Measurements from ENCODE around the gene C22orf23.

C22orf23 gene

DNA sequence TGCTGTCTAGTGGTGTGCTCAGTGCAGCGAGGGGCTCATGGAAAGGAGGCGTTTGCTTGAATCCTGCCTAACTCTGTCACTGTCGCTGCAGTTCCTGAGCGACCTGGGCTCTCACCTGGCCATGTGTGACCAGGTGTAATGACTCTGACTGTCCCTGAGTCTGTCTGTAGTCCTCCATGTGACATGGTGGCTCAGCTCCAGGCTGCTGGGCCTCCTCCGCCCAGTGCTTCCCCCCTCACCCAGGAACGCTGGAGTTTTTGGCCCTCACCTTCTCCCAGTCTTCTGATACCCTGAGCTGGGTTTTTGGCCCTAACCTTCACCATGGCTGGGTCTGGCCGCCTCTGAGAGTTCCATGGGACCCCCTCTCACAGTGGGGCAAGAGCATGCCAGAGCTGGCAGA, 27.0 kb downstream of the C22orf23 start:
- H3K36me3 ChIP-seq (ENCODE audit: control insufficient read depth in 1 of 2, insufficient read depth in 2 of 2, low read length in 2 of 2), result peaks cover 19 to 52% of the 10 kb centered on the region in 2 donors
- H3K27me3 ChIP-seq (ENCODE audit: control insufficient read depth in 1 of 2, insufficient read depth in 2 of 2, low read length in 2 of 2), result no peaks in the 10 kb centered on the region
- H3K4me1 ChIP-seq (ENCODE audit: control insufficient read depth in 1 of 2, insufficient read depth in 2 of 2, low read length in 2 of 2), result peaks cover 19 to 20% of the 10 kb centered on the region in 2 donors
- H3K4me3 ChIP-seq (ENCODE audit: low read depth in 1 of 2, low read length in 2 of 2), result no peak overlapping the region
- no peak overlapping the region for H3K27ac ChIP-seq (ENCODE audit: low read depth, low read length)
- no peaks in the 10 kb centered on the region for H3K9me3 ChIP-seq (ENCODE audit: control insufficient read depth in 1 of 2, low read length in 2 of 2)
- no peak overlapping the region for H3K9ac ChIP-seq (ENCODE audit: low read depth in 1 of 2, low read length in 2 of 2)

GRCh38 chr22:37925767-37926166, 27.6 kb downstream of the C22orf23 start:
- peaks cover 19 to 20% of the 10 kb centered on the region in 2 donors for H3K4me1 ChIP-seq (ENCODE audit: control insufficient read depth in 1 of 2, insufficient read depth in 2 of 2, low read length in 2 of 2)
- H3K9ac ChIP-seq (ENCODE audit: low read depth in 1 of 2, low read length in 2 of 2), result no peak overlapping the region
- no peak overlapping the region for H3K4me3 ChIP-seq (ENCODE audit: low read depth in 1 of 2, low read length in 2 of 2)
- no peaks in the 10 kb centered on the region for H3K9me3 ChIP-seq (ENCODE audit: control insufficient read depth in 1 of 2, low read length in 2 of 2)
- no peak overlapping the region for H3K27ac ChIP-seq (ENCODE audit: low read depth, low read length)
- H3K36me3 ChIP-seq (ENCODE audit: control insufficient read depth in 1 of 2, insufficient read depth in 2 of 2, low read length in 2 of 2), result peaks cover 19 to 48% of the 10 kb centered on the region in 2 donors
- H3K27me3 ChIP-seq (ENCODE audit: control insufficient read depth in 1 of 2, insufficient read depth in 2 of 2, low read length in 2 of 2), result no peaks in the 10 kb centered on the region

DNA sequence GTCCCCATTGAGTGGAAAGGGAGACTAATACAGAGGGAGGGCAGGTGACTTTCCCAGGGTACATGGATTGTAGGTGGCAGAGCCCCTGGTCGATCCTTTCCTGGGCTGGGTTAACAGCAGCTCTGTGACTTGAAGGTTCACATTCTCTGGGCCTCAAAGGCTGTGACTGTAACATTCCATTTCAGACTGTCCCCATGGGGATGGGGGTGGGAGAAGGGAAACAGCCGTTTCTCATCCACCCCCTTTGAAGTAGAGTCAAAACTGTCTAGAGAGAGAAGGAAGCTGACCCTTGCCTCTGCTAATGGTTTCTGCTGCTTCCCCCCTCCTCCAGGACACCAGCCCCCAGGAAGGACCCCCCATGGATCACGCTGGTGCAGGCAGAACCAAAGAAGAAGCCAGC, 28.1 kb downstream of the C22orf23 start:
- Histone ChIP-seq H3K36me3 (ENCODE audit: control insufficient read depth in 1 of 2, insufficient read depth in 2 of 2, low read length in 2 of 2) (peaks cover 19 to 48% of the 10 kb centered on the region in 2 donors), H3K4me1 (ENCODE audit: control insufficient read depth in 1 of 2, insufficient read depth in 2 of 2, low read length in 2 of 2) (peaks cover 19 to 20% of the 10 kb centered on the region in 2 donors), H3K27me3 (ENCODE audit: control insufficient read depth in 1 of 2, insufficient read depth in 2 of 2, low read length in 2 of 2) (no peaks in the 10 kb centered on the region), H3K9me3 (ENCODE audit: control insufficient read depth in 1 of 2, low read length in 2 of 2) (no peaks in the 10 kb centered on the region), H3K27ac (ENCODE audit: low read depth, low read length) (no peak overlapping the region), H3K4me3 (ENCODE audit: low read depth in 1 of 2, low read length in 2 of 2) (no peak overlapping the region), H3K9ac (ENCODE audit: low read depth in 1 of 2, low read length in 2 of 2) (no peak overlapping the region)

- Histone ChIP-seq H3K9me3 (ENCODE audit: control insufficient read depth in 1 of 2, low read length in 2 of 2) (no peaks in the 10 kb centered on the region), H3K27ac (ENCODE audit: low read depth, low read length) (no peak overlapping the region), H3K4me1 (ENCODE audit: control insufficient read depth in 1 of 2, insufficient read depth in 2 of 2, low read length in 2 of 2) (peaks cover 18 to 19% of the 10 kb centered on the region in 2 donors), H3K27me3 (ENCODE audit: control insufficient read depth in 1 of 2, insufficient read depth in 2 of 2, low read length in 2 of 2) (no peaks in the 10 kb centered on the region), H3K4me3 (ENCODE audit: low read depth in 1 of 2, low read length in 2 of 2) (no peak overlapping the region), H3K36me3 (ENCODE audit: control insufficient read depth in 1 of 2, insufficient read depth in 2 of 2, low read length in 2 of 2) (peaks cover 19 to 44% of the 10 kb centered on the region in 2 donors), H3K9ac (ENCODE audit: low read depth in 1 of 2, low read length in 2 of 2) (no peak overlapping the region)
Observed at GRCh38 chr22:37924386-37925065, 28.9 kb downstream of the C22orf23 start.

DNA sequence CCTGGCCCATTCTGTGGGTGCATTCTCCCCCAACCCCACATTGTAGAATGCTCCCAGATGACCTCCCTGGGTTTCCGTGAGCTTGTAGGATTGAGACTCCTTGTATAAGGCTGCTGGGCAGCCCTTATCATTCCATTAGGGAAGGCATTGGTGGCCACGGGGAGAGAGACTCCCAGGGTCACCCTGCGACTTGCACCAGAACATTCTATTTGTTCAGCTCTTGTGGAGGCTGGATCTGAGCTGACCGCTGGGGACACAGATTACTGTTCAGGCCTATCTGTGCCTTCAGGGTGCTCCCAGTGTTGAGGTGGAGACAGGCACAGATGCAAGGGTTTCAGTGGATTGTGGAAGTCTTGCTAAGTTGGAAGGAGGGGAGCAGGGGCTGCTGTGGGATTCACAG, 29.5 kb downstream of the C22orf23 start:
- H3K9ac ChIP-seq (ENCODE audit: low read depth in 1 of 2, low read length in 2 of 2), result no peak overlapping the region
- no peak overlapping the region for H3K27ac ChIP-seq (ENCODE audit: low read depth, low read length)
- peaks cover 13 to 15% of the 10 kb centered on the region in 2 donors for H3K4me1 ChIP-seq (ENCODE audit: control insufficient read depth in 1 of 2, insufficient read depth in 2 of 2, low read length in 2 of 2)
- H3K36me3 ChIP-seq (ENCODE audit: control insufficient read depth in 1 of 2, insufficient read depth in 2 of 2, low read length in 2 of 2), result peaks cover 17 to 42% of the 10 kb centered on the region in 2 donors
- H3K9me3 ChIP-seq (ENCODE audit: control insufficient read depth in 1 of 2, low read length in 2 of 2), result no peaks in the 10 kb centered on the region
- no peaks in the 10 kb centered on the region for H3K27me3 ChIP-seq (ENCODE audit: control insufficient read depth in 1 of 2, insufficient read depth in 2 of 2, low read length in 2 of 2)
- H3K4me3 ChIP-seq (ENCODE audit: low read depth in 1 of 2, low read length in 2 of 2), result no peak overlapping the region

GRCh38 chr22:37922191-37922590, 31.2 kb downstream of the C22orf23 start:
- Histone ChIP-seq H3K4me3 (ENCODE audit: low read depth in 1 of 2, low read length in 2 of 2) (no peak overlapping the region), H3K27me3 (ENCODE audit: control insufficient read depth in 1 of 2, insufficient read depth in 2 of 2, low read length in 2 of 2) (no peaks in the 10 kb centered on the region), H3K36me3 (ENCODE audit: control insufficient read depth in 1 of 2, insufficient read depth in 2 of 2, low read length in 2 of 2) (peaks cover 31 to 51% of the 10 kb centered on the region in 2 donors), H3K9ac (ENCODE audit: low read depth in 1 of 2, low read length in 2 of 2) (no peak overlapping the region), H3K4me1 (ENCODE audit: control insufficient read depth in 1 of 2, insufficient read depth in 2 of 2, low read length in 2 of 2) (peaks cover 13 to 15% of the 10 kb centered on the region in 2 donors), H3K27ac (ENCODE audit: low read depth, low read length) (no peak overlapping the region), H3K9me3 (ENCODE audit: control insufficient read depth in 1 of 2, low read length in 2 of 2) (no peaks in the 10 kb centered on the region)

DNA sequence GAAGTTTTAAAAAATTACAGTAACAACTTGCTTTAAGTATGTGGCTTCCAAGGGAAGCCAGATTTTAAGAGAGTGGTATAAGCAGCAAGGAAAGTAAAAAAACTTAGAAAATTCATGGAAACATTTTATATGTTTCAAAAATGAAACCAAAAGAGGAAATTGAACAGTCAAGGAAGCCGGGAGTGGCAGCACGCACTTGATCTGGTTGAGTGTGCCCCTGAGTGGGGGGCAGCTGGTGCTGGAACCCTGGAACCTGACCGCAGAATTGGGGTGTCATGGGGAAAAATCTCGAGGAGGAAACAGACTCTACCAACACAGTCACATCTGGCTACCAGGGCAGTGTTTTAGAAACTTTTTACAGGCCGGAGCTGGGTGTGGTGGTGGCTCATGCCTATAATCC, 33.3 kb downstream of the C22orf23 start:
- Histone ChIP-seq H3K4me3 (ENCODE audit: low read depth in 1 of 2, low read length in 2 of 2) (no peak overlapping the region), H3K9ac (ENCODE audit: low read depth in 1 of 2, low read length in 2 of 2) (no peak overlapping the region), H3K27ac (ENCODE audit: low read depth, low read length) (no peak overlapping the region), H3K9me3 (ENCODE audit: control insufficient read depth in 1 of 2, low read length in 2 of 2) (no peaks in the 10 kb centered on the region), H3K4me1 (ENCODE audit: control insufficient read depth in 1 of 2, insufficient read depth in 2 of 2, low read length in 2 of 2) (peaks cover 10 to 12% of the 10 kb centered on the region in 2 donors), H3K27me3 (ENCODE audit: control insufficient read depth in 1 of 2, insufficient read depth in 2 of 2, low read length in 2 of 2) (no peaks in the 10 kb centered on the region), H3K36me3 (ENCODE audit: control insufficient read depth in 1 of 2, insufficient read depth in 2 of 2, low read length in 2 of 2) (peaks cover 19 to 42% of the 10 kb centered on the region in 2 donors)

- no peak overlapping the region for H3K9ac ChIP-seq (ENCODE audit: low read depth in 1 of 2, low read length in 2 of 2)
- H3K9me3 ChIP-seq (ENCODE audit: control insufficient read depth in 1 of 2, low read length in 2 of 2), result no peaks in the 10 kb centered on the region
- H3K4me3 ChIP-seq (ENCODE audit: low read depth in 1 of 2, low read length in 2 of 2), result no peak overlapping the region
- H3K27me3 ChIP-seq (ENCODE audit: control insufficient read depth in 1 of 2, insufficient read depth in 2 of 2, low read length in 2 of 2), result no peaks in the 10 kb centered on the region
- H3K27ac ChIP-seq (ENCODE audit: low read depth, low read length), result no peak overlapping the region
- peaks cover 19 to 39% of the 10 kb centered on the region in 2 donors for H3K36me3 ChIP-seq (ENCODE audit: control insufficient read depth in 1 of 2, insufficient read depth in 2 of 2, low read length in 2 of 2)
- H3K4me1 ChIP-seq (ENCODE audit: control insufficient read depth in 1 of 2, insufficient read depth in 2 of 2, low read length in 2 of 2), result no peaks in the 10 kb centered on the region
Observed at GRCh38 chr22:37918580-37919270, 34.7 kb downstream of the C22orf23 start.

- Histone ChIP-seq H3K9ac (ENCODE audit: low read depth in 1 of 2, low read length in 2 of 2) (no peak overlapping the region), H3K27me3 (ENCODE audit: control insufficient read depth in 1 of 2, insufficient read depth in 2 of 2, low read length in 2 of 2) (no peaks in the 10 kb centered on the region), H3K4me1 (ENCODE audit: control insufficient read depth in 1 of 2, insufficient read depth in 2 of 2, low read length in 2 of 2) (no peaks in the 10 kb centered on the region), H3K4me3 (ENCODE audit: low read depth in 1 of 2, low read length in 2 of 2) (no peak overlapping the region), H3K27ac (ENCODE audit: low read depth, low read length) (no peak overlapping the region), H3K9me3 (ENCODE audit: control insufficient read depth in 1 of 2, low read length in 2 of 2) (no peaks in the 10 kb centered on the region), H3K36me3 (ENCODE audit: control insufficient read depth in 1 of 2, insufficient read depth in 2 of 2, low read length in 2 of 2) (peaks cover 19 to 40% of the 10 kb centered on the region in 2 donors)
Observed at GRCh38 chr22:37917874-37918548, 35.4 kb downstream of the C22orf23 start.

DNA sequence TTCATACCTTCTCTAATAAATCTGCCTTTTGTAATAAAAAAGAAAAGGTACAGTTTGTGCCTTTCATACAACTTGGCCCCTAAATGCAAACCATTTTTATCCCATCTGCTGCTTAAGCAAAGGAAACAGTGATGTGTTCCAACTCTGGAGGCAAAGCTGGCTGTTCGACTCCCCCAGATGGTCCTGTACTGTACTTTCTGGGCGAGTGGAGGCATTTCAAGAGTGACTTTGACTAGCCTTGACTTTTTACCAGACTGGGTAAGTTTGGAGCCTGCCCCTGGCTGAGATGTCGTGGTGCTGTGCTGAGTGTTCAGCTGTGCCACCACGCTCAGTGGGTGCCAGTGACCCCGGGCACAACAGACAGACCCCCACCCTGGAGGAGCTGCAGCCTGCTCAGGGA, 37.1 kb downstream of the C22orf23 start:
- Histone ChIP-seq H3K9ac (ENCODE audit: low read depth in 1 of 2, low read length in 2 of 2) (no peak overlapping the region), H3K4me3 (ENCODE audit: low read depth in 1 of 2, low read length in 2 of 2) (no peak overlapping the region), H3K27me3 (ENCODE audit: control insufficient read depth in 1 of 2, insufficient read depth in 2 of 2, low read length in 2 of 2) (no peaks in the 10 kb centered on the region), H3K36me3 (ENCODE audit: control insufficient read depth in 1 of 2, insufficient read depth in 2 of 2, low read length in 2 of 2) (peaks cover 19 to 40% of the 10 kb centered on the region in 2 donors), H3K9me3 (ENCODE audit: control insufficient read depth in 1 of 2, low read length in 2 of 2) (no peaks in the 10 kb centered on the region), H3K27ac (ENCODE audit: low read depth, low read length) (no peak overlapping the region), H3K4me1 (ENCODE audit: control insufficient read depth in 1 of 2, insufficient read depth in 2 of 2, low read length in 2 of 2) (no peaks in the 10 kb centered on the region)
